PFSK-1 (cell line): Measurements from ENCODE around the gene ASCC3.

Source experiments
- FOXP2 ChIP-seq: optimal IDR thresholded peaks from 2 replicates; pipeline ENCODE3; 2011; ENCODE audit warnings: borderline replicate concordance, control low read depth, inconsistent platforms; ENCODE audit not compliant: insufficient read depth; ENCODE audit errors: extremely low read length, extremely low read depth
- POLR2AphosphoS5 ChIP-seq: IDR thresholded peaks from 2 replicates; pipeline ENCODE4 v1.6.1; 2012; ENCODE audit warnings: low read depth, mild to moderate bottlenecking, control low read depth, low read length, moderate library complexity
- REST ChIP-seq, 2 experiments: IDR thresholded peaks; 2 replicates each; pipeline versions ENCODE4 v1.6.1 to v1.8.0; 2011 to 2012; ENCODE audit warnings: low read depth in 2 of 2, low read length in 2 of 2, control low read depth in 1 of 2, inconsistent platforms in 1 of 2, mild to moderate bottlenecking in 1 of 2, moderate library complexity in 1 of 2; ENCODE audit not compliant: insufficient read depth in 1 of 2
- SIN3A ChIP-seq: IDR thresholded peaks from 2 replicates; pipeline ENCODE4 v1.6.1; 2012; ENCODE audit warnings: mild to moderate bottlenecking, low read length, moderate library complexity, borderline replicate concordance; ENCODE audit not compliant: insufficient read depth
- TAF1 ChIP-seq: IDR thresholded peaks from 2 replicates; pipeline ENCODE4 v1.6.1; 2012; ENCODE audit warnings: low read length, control low read depth, borderline replicate concordance; ENCODE audit not compliant: insufficient read depth

GRCh38 chr6:100613656-100614055, 267.5 kb downstream of the ASCC3 start:
- no peak for TF ChIP-seq POLR2AphosphoS5
- TF ChIP-seq SIN3A, result no peak
- TF ChIP-seq TAF1, result no peak
- TF ChIP-seq REST (IDR thresholded peaks at IDR 0.05; ENCODE audit: insufficient read depth in 1 of 2, low read depth in 2 of 2, low read length in 2 of 2), result no peak
- TF ChIP-seq FOXP2, result no peak
